K562 (cell line): ENCODE data around the gene ICA1. TPM values are rescaled to one million over a fixed set of nuclear protein-coding genes. Genes with fewer than 3 reads are reported as not detected.

ENCODE experiments used
- IFI16 ChIP-seq: fragments of 250-450 bp; sonication (Bioruptor Pico); IDR thresholded peaks from 2 replicates; pipeline ENCODE4 v2.1.2; 2022; ENCODE audit warnings: mild to moderate bottlenecking, inconsistent platforms
- JUND ChIP-seq, 2 experiments: IDR thresholded peaks; 2 replicates in 1 of 2; 3 replicates in 1 of 2; pipeline ENCODE4 v1.6.1; 2011; ENCODE audit warnings: borderline replicate concordance in 2 of 2, low read depth in 2 of 2, low read length in 2 of 2, improper control_type of control experiment in 1 of 2, missing biosample characterization in 1 of 2, missing genetic modification characterization in 1 of 2, missing genetic modification reagents in 1 of 2
- KAT2B ChIP-seq: IDR thresholded peaks from one replicate; pipeline ENCODE4 v1.6.1; 2012; ENCODE audit warnings: low read depth, mild to moderate bottlenecking, control low read depth, inconsistent platforms, low read length, moderate library complexity
- TSC22D4 ChIP-seq: fragments of 450-650 bp; IDR thresholded peaks from 2 replicates; pipeline ENCODE4 v1.6.1; 2016; ENCODE audit warnings: missing genetic modification characterization, missing biosample characterization, control low read depth
- polyA plus RNA-seq, 8 experiments: library from polyadenylated mRNA; depleted of rRNA in 4 of 8; stranded (reverse) in 5 of 8; unstranded in 3 of 8; fragments of >200 nt; fragmentation: Nextera tagmentation in 2 of 8; fragmentation: Illumina TruSeq in 1 of 8; extraction: Ambion mirVana in 2 of 8; extraction: Trizol in 1 of 8; gene quantifications; 2 replicates each; pipeline versions ENCODE4 v1.2.1 to v1.2.3, GENCODE V29; 2011 to 2014; ENCODE audit warnings: inconsistent platforms in 1 of 8, missing spikeins in 1 of 8
- total RNA-seq, 7 experiments: library from RNA; depleted of rRNA in 6 of 7; stranded (reverse); fragments of >200 nt in 6 of 7; fragmentation: Illumina TruSeq in 2 of 7; extraction: Trizol in 2 of 7; gene quantifications; 2 replicates each; pipeline versions ENCODE4 v1.2.1 to v1.2.3, GENCODE V29; 2011 to 2021; ENCODE audit warnings: low replicate concordance in 1 of 7
- TF ChIP-seq, protein P1 (sequence below), 2 experiments: fragments of 450-650 bp in 1 of 2; sonication (generic) in 1 of 2; formaldehyde crosslinking in 1 of 2; IDR thresholded peaks; 2 replicates each; pipeline versions ENCODE4 v1.7.1 to v1.9.0; 2016 to 2022; ENCODE audit warnings: inconsistent platforms in 1 of 2, mild to moderate bottlenecking in 1 of 2, missing genetic modification reagents in 1 of 2

Gene ICA1
- total and polyA plus RNA-seq, 9 of the 15 experiments (the other 6 are each of a cell fraction or from before 2014, with no cell fraction given): 7.1 to 22.3 (median 16.4) TPM

DNA sequence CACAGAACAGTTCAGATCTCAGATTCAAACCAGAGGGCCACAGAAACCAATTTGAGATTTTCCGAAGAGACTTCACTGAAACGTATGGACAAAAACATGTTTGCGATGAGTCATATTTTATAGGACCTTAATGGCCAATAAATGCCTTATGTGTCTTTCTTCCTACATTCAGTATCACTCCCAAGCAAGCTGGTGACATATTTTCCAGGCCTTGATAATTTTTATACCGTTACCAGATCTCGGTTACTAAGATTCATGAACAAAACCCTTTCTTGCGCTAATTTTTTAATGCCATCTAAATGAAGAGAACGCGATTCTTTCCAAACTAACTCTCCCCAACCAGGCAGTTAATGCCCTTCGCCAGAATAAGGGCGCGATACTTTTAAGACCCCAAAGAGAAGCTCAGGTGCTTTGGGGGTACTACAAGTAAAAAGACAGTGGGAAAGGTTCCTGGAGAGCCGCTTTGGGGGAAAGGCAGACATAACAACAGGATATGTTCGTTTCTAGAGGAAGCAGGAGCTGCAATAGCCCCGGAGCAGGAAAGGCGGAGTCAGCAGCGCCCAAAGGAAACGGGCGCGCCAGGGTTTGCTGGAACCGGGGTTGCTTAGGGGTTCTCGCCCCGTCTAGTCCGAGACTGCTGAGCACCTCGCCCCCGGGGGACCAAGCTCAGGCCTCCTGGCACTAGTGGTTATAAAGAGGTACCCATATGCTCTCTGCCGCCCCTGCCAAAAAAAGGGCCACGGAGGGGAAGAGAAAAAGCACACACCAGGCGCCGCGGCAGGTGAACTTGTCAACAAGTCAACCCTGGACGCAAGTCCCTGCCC lies 884 bp downstream of the ICA1 start (continued):
- TF ChIP-seq, protein P1, sequence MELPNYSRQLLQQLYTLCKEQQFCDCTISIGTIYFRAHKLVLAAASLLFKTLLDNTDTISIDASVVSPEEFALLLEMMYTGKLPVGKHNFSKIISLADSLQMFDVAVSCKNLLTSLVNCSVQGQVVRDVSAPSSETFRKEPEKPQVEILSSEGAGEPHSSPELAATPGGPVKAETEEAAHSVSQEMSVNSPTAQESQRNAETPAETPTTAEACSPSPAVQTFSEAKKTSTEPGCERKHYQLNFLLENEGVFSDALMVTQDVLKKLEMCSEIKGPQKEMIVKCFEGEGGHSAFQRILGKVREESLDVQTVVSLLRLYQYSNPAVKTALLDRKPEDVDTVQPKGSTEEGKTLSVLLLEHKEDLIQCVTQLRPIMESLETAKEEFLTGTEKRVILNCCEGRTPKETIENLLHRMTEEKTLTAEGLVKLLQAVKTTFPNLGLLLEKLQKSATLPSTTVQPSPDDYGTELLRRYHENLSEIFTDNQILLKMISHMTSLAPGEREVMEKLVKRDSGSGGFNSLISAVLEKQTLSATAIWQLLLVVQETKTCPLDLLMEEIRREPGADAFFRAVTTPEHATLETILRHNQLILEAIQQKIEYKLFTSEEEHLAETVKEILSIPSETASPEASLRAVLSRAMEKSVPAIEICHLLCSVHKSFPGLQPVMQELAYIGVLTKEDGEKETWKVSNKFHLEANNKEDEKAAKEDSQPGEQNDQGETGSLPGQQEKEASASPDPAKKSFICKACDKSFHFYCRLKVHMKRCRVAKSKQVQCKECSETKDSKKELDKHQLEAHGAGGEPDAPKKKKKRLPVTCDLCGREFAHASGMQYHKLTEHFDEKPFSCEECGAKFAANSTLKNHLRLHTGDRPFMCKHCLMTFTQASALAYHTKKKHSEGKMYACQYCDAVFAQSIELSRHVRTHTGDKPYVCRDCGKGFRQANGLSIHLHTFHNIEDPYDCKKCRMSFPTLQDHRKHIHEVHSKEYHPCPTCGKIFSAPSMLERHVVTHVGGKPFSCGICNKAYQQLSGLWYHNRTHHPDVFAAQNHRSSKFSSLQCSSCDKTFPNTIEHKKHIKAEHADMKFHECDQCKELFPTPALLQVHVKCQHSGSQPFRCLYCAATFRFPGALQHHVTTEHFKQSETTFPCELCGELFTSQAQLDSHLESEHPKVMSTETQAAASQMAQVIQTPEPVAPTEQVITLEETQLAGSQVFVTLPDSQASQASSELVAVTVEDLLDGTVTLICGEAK (IDR thresholded peaks at IDR 0.05): peak; percentile 55; the same call in 1 of the 2 replicates
- TF ChIP-seq, protein P1 (CRISPR knock-in tag; IDR thresholded peaks at IDR 0.05): no peak
- no peak for TF ChIP-seq KAT2B
- no peak for TF ChIP-seq TSC22D4 (tag)
- no peak for TF ChIP-seq JUND (IDR thresholded peaks at IDR 0.05; ENCODE audit: borderline replicate concordance, low read depth, low read length)
- peak; percentile 64; the same call in 1 of the 3 replicates for TF ChIP-seq JUND (tag; IDR thresholded peaks at IDR 0.05; ENCODE audit: borderline replicate concordance, low read depth, low read length)
- TF ChIP-seq IFI16 (CRISPR knock-in tag): no peak
